ENCODE data around the gene CCND1.

Gene CCND1

DNA sequence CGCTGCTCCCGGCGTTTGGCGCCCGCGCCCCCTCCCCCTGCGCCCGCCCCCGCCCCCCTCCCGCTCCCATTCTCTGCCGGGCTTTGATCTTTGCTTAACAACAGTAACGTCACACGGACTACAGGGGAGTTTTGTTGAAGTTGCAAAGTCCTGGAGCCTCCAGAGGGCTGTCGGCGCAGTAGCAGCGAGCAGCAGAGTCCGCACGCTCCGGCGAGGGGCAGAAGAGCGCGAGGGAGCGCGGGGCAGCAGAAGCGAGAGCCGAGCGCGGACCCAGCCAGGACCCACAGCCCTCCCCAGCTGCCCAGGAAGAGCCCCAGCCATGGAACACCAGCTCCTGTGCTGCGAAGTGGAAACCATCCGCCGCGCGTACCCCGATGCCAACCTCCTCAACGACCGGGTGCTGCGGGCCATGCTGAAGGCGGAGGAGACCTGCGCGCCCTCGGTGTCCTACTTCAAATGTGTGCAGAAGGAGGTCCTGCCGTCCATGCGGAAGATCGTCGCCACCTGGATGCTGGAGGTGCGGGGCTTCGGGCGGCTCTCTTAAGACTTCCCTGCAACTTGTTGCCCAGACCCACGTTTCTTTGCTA is at the start of gene CCND1:
Gene CCND1 (plus strand): TSS at position 162 of the 587 bp plus-strand sequence. CDS start 158 bp downstream, at position 320.
- peak; percentile 41 for DNase-seq

DNA sequence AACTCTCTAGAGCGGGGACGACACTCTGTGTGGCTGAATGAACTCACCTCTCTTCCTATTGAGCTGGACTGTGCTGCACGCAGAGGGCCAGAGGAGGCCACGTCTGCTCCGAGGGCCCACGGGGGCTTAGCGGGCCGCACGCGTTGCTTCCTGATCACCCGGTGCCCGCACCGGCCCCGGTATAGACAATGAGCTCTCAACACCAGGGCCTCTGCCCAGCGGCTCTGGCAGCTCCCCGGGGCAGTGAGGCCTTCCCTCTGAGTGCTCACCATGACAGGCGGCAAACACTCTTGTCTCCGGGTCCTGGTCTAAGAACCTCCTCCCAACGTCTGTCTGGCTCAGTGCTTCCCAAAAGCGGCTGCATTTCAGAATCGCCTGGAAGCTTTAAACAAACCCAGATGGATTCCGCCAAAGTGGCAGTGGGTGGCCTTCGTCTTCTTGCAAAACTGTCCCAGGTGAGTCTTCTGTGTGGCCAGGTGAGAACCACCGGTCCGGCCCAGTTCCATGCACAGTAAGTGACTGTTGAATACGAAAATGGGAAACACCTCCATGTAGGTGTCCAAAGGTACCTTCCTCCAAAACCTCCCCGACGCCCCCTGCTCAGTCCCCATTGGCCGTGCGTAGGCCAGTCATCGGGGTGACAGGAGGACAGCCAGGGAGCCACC is 47.8 kb upstream of the CCND1 start:
- no peak for DNase-seq

DNA sequence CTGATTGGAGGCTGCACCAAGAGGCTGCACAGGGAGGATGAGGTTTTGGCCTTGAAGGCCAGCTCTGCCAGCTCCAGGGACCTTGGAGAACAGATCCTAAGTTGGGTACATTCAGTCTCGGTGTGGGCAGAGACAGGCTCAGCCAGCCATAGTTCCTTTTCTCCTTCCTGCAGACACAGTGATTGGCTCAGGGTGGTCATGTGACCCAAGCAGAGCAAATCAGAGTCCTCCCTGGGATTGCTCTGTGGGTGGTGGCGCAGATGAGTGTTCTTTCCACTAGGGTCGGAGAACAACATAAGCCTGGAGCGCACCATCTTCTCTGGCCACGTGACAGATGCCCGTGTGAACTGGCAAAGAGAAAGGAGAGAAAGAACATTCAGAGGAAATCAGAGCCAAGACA is 47.1 kb upstream of the CCND1 start:
- no peak for DNase-seq

DNA sequence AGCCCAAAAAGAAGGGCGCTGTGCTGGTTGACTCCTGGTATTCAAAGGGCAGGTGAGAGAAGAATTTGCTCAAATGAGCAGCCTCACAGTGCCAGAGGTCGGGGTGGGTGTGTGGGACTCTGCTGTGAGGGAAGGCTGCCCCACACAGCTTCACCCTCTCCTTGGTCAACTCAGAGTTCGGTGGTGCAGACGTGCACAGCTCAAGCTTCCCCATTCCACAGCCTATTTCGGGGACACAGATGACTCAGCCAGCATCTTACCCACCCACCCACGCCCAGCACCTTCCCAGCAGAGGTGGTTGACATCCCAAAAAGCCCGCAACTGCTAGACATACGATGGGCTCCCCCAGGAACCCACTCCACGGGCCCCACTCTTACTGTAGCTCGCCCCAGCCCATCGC is 46.5 kb upstream of the CCND1 start:
- no peak for DNase-seq

DNA sequence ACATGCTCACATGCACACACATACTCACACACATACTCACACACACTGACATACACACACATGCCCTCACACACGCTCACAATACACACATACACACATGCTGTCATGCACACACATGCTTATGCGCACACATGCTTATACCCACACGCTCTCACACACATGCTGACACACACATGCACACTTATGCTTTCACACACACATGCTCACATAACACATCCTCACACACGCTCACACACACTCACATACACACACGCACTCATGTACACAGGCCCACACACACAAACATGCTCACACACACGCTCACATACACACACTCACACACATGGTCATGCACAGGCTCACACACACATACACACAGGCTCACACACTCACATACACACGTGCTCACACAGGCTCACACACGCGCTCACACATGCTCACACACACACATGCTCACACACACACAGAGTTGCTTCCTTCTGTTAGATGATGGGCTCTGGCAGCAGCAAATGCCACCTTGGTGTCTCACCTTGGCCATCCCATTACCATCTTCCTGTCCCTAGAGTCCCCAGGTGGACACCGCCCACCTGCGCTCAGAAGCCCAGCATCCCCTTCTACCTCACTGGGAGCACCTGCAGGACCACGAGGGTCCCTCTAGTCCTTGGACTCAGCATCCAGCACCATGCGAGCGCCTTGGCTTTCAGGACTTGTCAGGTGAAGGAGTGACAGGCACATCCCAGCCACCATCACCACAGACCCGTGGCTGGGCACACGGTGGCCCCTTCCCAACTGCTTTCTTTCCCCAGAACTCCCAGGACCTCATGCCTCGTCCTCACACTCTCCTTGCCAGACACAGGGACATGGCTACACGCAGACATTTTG is 44.9 kb upstream of the CCND1 start:
- DNase-seq: no peak

DNA sequence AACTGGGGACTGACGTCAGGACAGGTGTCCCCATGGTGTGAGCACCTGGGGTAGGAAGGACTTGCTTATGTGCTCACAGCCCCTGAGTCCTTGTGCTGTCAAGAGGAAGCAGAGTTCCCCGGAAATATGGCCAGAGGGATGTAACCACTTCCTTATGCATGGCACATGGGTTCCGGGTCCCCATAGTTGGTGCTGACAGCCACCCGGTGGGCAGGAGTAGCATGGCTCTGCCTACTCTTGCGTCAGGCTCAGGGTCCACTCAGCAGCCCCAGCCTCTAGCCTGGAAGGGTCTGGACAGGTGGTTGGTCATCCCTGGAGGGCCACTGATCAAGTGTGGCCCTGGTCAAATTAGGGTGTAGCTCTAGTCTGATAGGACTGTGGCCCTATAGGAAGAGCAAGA is 42.8 kb upstream of the CCND1 start:
- no peak for DNase-seq

DNA sequence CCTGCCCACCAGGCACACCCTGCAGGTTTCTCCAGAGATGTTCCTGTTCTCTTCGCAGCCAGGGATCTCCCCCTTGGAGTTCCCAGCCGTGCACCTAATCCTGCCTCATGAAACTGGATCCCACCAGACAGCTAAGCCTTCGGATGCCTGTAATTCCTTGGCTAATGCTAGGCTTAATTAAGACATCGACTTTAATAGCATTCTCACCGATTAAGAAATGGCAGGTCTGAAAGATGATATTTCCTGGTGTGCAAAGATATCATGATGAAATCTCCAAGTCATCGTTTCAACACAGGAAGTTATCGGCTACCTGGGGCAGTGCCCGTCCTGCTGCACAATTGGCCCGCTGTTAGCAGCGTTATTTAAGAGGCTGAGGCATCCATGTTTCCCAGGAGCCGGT is 41.5 kb upstream of the CCND1 start:
- DNase-seq: no peak

DNA sequence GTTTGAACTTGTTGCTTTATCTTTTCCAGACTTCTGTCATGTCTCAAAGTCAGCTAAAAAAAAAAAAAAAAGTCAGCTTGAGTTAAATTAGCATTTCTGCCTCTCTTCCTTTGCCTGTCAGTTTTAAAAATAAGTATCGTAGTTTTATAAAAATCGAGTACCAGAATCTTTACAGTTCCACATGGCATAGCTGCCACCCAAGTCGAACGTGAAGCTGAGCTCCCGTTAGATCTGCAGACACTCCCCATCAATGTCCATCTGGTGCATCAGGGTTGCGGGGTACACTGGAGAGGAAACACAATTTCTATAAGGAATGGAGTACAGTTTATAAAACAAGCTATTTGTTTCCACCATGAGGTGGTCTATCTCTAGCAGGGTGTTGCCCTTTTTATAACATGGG is 41.0 kb upstream of the CCND1 start:
- DNase-seq: no peak

DNA sequence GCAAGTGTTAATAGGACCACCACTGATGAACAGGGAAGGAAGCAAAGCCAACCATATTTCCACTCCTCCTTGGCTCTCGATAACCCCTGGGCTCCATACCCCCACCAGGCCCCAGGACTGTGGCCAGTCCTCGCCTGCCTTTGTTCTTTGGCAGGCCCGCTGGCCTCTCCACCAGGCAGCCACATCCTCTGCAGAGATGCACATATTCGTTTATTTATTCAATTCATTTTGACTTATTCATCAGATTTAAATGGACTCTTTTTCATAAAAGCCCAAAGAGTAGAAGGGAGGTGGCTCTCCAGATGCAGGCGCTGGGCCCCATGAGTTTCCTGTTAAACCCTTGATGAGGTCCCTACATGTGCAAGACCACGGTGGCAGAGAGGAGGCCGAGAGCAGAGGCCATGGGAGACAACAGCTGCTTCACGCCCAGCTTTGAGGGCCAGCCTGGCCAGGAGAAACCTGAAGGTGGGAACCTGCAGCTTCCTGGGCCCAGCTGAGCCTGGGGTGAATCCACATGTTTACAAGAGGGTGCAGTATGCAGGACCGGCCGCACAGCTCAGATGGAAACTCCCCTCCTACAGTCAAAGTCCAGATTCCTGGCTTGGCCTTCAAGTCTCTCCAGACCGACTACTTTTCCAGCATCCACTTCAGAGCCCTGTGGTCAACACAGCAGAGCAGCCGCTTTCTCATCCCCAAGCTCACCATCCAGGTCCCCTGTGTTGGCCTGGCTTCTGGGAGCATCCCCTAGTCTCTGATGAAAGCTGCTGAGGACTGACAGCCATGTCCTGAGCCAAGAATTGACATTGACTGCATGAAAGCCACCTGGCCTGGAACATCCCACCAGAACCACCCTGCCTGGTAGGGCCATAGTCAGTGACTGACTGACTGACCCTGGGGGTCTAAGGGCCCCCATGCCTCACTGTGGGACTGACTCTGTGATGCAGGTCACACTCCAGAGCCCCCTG is 39.7 kb upstream of the CCND1 start:
- no peak for DNase-seq

DNA sequence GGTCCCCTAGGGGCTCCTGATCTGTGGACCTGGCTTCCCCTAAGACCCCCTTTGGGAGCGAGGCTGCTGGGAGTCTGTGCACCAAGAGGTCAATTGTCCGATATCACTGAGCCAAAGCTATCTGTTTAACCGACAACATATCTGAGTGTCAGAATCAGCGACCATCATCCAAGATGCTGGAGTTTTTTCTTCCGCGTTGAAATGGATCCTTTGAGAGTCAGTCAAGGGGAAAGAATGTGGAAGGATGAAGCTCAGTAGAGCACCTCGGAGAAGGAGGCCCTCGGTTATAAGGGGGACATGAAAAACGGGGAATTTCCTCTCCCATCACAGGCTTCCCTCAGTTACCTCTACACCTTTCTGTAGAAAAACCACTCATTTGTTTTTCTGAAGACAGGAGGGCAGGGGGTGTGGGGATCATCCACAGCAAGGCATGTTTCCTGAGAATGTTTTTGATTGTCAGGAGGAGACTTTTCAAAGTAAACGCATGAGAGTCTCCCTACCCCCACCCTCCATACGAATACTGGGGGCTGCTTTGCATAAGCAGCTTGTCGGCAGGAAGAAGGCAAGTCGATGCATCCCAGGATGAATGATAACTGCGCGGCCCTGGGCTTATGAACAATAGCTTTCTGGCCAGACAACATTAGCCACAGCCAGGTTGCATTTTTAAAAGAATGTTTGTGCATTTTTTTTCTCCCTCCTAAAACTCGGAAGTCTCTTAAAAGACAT is 37.7 kb upstream of the CCND1 start:
- DNase-seq: no peak

DNA sequence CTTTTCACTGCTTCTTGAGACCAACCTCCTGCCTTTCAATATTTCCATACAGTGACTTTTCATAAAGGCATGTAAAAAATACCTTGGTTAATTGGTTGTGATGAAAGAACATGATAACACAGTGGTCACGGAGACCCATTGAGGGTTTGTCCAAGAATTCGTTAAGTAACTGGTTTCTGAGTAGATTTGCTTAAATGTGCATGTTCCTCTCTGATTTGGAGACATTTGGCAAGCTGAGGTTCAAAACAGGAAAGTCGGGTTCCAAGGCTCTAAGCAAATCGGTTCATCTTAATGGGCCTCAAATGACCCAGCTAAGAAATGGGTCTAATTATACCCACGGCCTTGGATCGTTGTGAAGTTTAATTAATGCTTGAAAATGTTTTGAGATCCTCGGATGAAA is 36.9 kb upstream of the CCND1 start:
- DNase-seq: no peak

DNA sequence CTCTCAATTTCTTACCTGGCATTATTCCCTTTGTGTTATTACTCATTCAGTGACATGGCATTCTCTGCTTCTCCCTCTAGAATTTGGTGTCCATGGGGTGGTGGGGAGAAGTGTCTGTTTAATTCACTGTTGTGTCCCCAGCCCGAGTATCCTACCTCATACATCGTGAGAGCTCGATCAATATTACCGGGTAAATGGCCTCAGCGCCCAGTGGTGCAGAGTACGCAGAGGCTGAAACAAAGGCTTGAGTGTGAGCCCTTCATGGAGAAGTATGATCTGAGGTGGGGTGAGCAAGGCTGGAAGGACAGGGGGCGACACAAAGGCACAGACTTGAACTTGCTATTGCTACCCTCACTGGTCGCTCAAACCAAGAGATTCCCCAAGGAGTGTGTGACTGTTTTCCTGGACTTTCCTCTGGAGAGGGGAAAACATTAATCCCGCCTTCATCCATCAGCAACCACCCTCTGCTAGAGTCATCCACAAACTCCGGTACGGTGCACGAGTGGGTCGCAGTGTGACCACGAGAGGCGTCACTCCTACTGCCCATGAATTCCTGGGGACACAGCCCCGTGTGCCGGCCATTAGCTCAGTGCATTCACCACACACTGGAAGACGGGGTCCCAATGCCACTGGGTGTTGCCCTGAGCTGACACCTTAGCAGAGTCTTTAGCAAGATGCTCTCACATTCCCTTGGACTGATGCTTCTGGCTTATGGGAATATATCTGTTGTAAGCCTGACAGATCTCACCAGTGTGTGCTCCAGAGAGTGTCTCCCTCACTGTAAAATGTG is 35.0 kb upstream of the CCND1 start:
- no peak for DNase-seq

DNA sequence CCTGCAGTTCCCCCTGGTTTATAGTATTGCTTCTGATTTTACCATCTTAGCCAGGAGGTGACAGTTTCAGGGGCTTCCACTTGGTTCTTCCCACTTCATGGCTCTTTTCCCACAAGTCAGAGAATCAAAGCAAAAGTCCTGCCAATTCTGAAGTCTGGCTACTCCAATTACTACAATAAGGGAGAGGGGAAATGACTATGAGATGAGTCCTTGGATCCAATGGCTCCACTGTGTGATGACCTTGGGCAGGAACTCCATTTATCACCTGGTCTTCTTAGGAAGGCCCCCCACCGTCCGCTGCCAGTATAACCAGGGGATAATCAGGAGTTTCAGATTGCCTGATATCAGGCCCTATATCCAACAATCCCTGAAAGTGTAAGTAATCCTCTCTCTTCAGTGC is 31.6 kb upstream of the CCND1 start:
- no peak for DNase-seq

DNA sequence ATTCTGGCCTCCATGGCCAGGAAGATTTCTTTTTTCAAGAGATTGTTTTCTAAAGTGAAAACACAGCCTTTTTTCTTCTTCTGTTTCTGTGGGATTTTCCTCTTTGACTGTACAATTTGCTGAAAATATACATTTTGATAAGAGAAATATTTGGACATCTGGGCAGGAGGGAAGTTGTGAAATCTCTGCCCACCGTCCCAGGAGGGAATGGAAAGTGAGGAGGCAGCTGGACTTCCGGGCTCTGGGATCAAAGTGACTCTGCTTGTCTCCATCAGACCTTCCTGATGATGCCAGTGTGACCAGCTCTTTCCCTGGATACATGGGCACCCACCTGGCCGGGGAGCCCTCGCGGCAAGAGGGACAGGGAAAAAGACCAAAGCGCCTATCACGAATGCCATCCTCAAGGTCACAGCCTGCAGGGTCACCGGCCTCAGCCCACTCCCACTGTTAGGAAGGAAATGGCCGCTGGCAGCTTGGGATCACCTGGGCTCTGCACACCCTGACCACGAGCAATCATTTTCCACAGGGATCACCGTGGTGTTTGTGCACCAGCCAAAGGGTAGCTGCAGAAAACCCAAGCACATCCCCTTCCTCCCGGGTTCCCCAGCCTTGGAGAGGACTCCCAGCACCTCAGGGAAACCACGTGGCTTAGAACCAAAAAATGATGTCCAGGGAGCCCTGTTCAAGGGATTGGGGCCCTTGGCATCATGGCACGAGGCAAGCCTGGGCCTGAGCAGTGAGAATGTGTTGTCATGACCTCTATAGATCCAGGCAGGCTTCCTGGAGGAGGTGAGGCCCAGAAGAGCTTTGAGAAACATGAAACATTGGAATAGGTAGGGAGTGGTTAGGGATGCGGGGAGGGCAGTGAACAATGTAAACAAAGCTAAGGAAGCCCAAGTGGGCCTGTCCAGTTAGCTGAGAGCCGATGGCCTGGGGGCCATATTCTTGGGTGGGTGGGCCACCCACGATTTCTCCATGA is 29.1 kb upstream of the CCND1 start:
- DNase-seq: no peak

DNA sequence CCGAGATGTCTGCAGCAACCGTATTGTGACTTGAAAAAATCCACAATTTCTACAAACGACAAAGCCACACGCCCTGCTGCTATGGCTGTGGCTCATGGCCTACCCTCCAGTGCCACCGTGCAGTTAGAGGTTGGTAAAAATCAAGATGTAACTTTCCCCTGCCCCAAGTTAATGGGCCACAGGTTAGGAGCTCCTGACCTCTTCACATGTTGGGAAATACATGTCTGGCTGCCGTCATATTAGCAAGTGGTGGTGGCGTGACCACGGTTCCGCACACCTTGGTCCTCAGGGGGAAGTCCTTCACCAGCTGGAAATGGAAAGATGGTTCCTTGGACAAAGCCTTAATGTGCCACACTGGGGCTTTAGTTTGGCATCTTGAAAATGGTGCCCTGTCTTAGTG is 27.4 kb upstream of the CCND1 start:
- no peak for DNase-seq

DNA sequence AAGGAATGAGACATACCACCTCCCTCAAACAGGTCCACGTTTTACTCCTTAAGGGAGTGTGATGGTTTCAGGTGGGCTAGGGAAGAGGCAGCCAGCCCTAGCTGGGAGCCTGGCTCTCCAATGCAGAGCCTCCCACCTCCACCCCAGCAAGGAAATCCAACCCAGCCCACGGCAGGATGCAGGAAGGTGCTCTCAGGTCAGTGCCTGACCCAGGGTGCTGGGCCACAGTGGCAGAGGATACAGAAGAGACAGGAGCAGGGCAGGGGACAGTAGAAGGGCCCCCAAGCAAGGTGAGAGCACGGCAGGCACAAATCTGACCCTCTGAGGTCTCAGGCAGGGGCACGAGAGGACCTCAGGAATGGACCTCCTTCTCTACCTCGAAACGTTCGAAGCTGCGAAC is 26.9 kb upstream of the CCND1 start:
- DNase-seq: no peak

DNA sequence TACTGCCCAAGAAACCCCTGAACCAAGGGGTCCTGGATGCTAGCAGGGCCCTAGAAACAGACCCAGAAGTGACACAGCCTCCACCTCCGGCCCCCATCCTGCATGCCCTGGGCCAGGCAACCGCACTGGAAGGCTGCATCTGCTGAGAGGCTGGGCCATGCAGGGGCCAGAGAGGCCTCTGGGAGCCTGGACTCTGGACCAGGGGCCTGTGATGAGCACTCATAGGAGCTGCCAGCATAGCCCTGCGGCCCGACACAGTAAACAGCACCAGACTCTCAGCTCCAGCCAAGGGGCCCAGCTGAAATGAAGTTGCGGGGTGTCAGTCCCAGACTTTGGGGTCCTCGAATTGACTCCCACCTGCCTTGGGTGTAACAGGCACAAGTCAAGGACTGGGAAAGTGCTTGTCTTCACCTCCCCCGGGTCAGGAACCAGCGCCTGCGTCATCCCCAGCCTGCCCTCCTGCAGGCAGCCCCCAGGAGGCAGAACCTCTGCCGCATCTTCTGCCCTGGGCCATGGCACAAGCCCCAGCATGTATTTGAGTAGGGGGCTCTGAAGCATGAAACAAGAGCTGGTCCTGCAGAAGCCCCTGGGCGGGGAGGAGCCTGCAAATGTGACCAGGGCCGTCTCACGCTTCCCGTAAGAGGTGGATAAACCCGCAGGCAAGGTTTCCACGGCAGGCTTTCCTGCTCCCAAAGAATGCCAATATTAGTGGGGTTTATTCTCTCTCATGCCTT is 25.2 kb upstream of the CCND1 start:
- no peak for DNase-seq

DNA sequence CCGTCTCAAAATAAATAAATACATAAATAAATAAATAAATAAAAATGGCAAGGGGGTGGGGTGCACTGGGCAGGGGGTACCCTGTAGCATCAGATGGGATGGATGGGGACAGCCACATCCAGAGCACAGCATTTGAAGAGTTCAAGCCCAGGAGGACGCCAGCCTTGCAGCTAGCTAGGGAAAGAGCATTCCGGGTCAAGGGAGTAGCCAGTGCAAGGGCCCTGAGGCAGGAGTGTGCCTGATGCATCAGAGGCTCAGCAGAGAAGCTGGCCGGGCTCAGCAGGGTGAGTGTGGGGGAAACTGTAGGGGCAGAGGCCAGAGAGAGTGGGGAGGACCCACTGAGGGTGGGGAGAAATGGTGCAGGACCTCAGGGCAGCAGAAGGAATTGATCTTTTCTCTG is 23.7 kb upstream of the CCND1 start:
- DNase-seq: no peak

DNA sequence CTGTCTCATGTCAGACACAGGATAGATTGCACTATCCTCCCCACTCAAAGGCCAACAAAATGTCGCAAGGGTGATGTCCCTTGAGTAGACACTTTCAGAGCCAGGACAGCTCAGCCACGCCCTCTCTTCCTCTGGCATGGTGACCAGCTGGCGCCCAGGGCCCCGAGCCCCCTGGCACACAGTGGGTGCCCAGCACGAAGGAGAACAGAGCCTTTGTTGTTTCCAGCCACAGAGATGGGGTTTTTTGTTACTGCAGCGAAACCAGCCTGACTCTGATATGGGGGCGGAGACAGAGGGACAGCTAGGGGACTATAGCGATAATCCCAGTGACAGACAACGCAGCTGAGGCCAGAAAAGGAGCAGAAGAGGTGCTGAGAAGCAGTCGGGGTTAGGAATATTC is 23.3 kb upstream of the CCND1 start:
- no peak for DNase-seq
